HUDEP-2 (cell line): Measurements from ENCODE around the gene WDFY4.

Experiments used
- DNase-seq, 76 experiments: peaks; one replicate each; lab custom pipeline; 2025; ENCODE audit not compliant: unreplicated experiment in 76 of 76; lab: John Stamatoyannopoulos, UW

WDFY4 gene

DNA sequence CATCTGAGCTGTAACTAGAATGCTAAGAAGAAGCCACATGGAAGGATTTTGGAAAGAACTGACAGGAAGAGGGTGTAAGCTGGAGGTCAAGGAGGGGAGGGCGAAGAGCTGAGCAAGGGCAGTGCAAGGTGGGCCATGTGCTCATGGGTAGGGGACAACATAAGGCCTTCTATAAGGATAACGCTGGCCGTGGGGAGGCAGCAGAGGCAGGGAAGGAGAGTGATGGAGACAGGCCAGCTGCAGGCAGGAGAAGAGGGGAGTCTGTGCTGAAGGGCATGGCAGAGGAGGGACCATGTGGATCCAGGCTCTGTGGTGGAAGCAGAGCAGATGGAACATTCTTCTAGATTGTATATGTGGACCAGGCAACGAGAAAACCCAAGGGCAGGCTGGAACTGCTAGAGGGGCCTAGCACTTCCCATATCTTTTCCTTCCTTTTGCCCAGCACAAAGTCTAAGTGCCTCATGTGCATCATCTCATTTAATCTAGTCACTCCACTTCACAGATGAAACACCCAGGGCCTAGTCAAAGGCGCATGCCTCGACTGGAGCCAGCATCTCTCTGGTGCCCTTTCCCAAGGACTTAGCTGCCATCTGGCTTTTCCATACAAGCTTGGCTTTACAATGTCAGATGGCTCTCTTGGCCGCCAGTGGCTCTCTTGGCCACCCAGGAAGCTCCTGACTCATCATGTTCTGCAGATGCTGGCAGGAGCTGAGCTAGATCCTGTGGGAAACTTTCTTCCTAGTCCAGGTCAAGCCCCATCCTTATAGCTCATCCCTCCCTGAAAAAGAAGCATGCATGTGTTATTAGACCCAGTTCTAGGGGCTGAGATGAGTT, 248.4 kb downstream of the WDFY4 start:
- DNase-seq: no peak

DNA sequence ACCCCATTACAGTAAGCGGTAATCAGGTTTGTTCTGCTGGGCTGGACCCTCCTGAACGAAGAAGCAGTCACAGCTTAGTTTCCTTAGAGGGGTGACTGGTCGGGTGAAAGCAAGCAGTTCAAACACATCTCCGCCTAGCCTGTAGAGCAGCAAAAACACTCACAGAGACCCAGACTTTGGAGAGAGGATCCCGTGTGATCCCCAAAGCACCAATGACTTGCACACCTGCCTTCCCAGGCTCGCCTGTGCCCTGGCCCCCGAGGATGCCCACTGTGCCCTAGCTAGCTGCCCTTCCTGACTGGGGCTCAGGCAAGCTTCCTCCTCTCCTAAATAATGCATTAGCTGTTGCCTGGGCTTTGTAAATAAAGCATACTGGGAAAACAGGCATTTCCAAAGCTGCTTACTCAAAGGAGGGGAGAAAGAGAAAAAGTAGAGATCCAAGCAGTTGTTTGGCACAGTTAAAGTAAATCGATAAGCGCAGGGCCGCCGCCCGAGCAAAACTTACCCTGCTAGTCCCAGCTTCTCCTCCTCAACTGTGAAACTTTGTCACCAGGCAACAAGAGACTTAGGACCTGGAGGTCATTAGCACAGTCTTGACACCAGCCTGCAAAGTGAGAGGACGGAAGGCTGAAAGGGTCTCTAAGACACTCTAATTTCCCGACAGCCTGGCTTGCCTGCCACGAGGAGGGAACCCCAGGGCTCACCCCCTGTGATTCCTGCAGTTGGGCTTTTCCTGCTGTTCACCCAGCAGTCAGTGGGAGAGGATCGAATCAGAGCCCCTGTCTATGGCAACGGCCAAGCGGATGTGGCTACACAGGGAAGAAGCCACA, 250.2 kb downstream of the WDFY4 start:
- DNase-seq: no peak

DNA sequence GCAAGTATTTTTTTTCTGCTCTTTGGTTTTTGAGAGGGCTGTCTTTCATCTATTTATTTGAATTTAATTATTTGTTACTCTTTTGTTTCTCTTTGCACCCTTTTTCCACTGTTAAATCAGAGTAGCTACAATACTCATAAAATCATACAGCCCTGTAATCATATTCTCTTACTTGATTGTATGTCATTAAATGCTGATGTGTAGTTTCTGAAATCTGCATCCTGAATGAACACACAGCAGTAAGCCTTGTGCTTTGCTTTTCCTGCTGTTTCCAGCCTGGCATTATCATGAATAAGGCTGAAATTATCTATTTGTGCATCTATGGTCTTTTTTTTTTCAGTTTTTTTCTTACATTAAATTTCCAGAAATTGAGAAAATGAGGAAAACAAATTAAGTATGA, 250.9 kb downstream of the WDFY4 start:
- DNase-seq: no peak

DNA sequence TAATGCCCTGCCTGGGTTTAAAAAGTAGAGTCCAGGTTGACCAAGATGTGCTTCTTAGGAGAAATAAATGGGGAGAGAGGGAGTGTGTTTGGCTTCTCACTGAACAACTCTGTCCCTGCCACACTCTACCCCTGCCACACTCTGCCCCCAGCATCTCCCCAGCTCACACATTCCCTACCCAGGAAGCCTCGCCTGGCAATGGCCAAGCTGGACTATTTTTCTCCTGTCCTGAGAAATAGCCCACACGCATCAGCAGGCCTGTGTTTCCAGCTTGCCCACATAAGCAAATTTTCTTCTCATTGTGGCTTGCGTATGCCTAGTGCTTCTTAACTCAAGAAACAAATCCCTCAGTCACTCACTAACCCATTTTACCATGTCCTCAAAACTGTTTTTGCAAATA, 253.1 kb downstream of the WDFY4 start:
- no peak for DNase-seq

DNA sequence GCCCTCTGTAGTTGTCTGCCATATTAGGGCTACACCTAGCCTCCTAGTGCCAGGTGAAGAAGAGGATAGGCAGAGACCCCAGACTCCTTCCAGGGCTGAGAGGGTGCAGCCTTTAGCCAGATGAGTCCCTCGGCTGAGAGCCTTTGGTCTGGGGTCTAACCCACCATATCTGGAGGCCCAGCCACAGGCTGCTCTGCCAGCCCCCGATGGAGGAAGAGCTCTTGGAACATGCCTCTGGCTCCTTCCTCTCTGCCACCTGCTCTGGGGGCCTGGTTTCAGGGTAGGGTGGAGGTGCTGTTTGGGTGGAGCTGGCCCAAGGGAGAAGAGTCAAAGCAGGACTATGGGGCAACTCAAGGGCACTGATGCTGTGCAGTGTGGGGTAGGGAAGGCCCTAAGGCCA, 253.6 kb downstream of the WDFY4 start:
- DNase-seq: no peak

DNA sequence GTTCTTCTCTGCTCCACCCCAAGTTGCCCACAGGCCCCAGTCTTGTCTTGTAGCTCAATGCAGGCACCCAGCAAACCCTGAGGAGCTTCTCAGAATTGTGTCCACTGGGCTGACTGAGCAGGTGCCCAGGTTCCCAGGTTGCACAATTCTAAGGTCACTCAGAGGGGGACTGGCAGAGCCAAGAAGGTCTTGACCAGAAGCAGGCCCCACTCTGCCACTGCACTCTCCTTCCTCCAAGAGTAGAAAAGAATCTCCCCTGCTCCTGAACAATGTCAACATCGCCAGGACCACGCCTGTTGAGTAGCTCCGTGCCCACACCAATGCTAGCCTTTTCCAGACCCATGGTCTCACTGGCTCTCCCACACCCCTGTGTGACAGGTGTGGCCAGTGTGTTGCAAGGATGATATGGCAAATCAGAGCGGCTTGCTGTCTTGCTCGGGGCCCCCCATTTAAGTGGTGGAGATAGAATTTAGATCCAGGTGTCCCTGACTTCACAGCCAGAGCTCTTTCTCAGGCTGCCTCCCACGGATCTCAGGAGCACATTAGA, 254.4 kb downstream of the WDFY4 start:
- DNase-seq: no peak

DNA sequence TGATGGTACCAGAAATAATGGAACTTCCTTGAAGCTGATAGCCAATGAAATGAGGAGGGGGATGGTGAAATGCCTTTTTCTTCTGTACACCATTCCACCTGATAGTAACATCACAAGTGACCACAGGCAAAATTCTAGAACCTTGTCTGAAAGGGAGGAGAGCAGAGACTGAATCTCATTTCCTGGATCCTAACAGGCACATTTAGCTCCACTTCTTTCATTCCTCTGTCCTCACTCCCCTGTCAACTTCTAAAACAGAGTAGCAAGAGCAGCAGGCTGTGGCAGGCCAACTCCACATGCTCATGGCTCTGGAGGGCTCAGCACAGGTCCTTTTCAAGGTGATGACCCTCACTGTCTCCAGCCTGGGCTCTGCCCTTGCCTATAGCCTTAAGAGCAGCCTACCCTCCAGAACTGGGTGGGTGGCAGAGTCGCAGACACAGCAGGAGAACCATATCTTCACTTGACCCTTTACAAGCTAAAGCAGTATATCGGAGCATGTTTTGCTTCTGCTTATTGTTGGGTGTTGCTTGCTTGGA, 255.2 kb downstream of the WDFY4 start, which contains the start of gene LRRC18:
Gene LRRC18 (minus strand): TSS at position 51 of the 536 bp plus-strand sequence. CDS start 25,685 bp downstream, outside the sequence.
- DNase-seq: no peak

DNA sequence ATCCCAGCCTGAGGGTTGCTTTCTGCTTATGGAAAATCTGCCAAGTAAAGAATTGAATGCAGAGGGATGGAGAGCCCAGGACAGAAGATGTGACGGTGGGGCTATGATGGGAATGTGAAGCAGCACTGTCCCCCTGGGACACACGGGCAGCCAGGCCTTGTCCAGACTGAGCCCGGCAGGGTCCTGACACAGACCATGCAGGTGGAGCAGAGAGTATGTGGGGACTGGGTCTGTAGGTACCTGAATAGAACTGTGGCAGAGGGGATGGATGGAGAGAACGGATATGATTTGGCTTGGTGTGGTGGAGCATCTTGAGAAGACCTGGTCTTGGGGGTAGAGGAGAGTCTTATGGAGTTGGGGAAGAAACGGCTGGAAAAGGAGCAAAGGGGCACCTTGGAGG, 255.7 kb downstream of the WDFY4 start:
- DNase-seq: no peak

DNA sequence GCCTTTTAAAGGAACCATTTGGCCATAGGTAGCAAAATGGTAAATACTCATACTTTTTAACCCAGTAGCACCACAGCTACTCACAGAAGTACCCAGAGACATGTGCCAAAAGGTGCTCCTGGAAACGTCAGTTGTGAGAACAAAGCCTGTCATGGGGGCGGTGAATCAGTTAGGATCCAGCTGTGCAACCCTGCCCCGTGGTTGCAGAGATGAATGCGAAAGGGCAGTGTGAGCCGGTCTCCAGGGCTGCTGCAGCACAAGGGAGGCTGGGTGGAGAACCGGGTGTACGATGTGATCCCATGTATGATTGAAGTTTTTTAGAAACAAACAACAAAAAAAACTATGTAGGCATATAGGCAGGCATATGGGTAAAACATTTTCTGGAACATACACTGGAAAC, 256.3 kb downstream of the WDFY4 start:
- no peak for DNase-seq

DNA sequence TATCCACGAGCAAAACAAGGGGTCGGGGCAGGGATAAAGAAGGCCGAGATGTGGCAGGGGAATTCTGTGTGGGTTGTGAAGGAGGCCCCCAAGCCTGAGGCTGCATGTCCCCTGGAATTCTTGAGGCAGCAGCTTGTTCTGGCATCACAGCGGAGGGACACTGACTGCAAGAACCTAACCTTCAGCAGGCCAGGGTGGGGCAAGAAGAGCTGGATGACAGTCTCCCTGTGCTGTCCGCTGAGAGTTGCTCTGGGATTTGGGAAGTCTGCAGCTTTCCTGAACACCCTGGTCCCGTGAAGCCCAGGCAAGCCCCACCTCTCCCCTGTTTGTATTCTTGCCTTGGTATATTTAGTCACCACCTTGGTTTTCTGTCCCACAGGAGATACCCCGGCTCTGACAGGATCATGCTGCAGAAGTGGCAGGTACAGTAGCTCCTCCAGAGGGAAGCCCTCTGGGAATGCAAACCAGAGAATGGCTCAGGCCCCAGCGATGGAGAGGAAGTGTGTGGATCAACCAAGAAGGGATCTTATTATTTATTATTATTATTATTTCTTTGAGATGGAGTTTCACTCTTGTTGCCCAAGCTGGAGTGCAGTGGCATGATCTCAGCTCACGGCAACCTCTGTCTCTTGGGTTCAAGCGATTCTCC, 256.9 kb downstream of the WDFY4 start:
- DNase-seq: no peak

DNA sequence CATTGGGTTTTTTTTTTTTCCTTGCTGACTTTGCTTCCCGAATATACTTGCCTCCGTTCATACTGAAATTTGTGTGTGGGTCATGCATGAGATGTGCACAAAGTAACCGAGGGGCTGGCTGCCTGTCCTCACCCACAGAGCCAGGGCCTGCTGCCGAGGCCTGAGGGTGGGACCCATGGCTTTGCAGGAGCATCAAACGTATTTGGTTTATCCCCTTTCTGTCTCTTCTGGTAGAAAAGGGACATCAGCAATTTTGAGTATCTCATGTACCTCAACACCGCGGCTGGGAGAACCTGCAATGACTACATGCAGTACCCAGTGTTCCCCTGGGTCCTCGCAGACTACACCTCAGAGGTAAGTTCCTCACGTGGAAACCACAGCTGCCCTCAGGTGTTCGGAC, 258.4 kb downstream of the WDFY4 start:
- no peak for DNase-seq

DNA sequence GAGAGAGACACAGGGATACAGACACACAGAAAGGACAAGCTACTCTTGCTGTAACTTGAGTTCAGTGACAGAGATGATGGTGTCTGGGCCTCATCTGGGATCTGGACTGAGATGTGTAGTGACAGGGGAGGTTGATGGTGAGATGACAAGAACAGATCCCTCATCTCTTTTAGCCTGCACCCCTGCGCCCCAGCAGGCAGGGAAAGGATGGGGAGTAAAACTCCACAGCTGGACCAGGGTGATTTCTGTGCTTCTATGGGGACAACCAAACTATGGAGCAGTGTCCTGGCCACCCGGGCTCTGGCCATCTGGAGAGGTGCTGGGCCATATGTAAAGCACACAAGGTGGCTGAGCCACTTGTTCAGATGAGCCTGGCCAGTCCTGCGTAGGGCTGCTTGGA, 259.5 kb downstream of the WDFY4 start:
- no peak for DNase-seq

DNA sequence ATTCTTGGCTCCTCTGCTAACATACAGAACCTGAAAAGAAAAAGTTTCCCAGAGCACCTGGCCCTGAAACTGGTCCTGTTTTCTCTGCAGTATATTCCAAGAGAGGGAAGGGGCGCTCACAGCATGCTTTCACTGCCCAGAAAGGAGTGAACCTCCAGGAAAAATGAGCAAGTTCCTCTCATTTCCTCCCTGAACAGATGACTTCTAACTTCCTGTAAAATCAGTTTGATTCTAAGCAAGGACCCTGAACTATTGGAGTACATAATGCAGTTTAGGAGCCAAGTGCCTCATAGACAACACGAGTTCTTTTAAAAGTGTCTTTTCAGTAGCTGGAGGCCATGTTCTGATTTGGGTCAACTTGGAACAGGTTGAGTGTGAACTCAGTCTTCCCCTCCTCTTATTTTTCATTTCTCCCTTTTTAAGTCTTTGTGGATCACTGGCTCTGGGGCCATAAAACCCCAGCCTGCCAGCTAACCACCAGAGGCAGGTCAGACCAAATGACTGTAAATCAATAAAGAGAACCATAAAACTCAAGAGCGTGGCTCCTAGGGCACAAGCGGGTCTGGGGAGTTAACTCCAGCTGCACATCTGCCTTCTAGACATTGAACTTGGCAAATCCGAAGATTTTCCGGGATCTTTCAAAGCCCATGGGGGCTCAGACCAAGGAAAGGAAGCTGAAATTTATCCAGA, 260.9 kb downstream of the WDFY4 start:
- no peak for DNase-seq

DNA sequence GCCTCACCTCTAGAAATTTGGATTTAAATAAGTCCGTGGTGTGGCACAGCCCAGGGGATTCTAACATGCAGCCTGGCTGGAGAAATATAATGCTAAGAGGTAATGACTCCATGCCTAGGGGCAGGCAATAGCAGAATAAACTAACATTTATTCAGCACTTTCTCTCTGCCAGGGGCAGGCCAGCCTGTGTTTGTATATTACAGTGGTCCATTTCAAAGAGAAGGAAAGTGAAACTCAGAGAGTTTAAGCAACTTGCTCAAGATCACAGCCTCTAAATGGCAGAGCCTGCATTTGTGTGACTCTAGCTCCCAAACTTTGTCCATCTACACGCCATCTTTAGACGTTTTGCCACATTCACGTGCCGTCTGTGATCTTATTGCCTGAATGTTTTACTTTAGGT, 261.7 kb downstream of the WDFY4 start:
- no peak for DNase-seq

DNA sequence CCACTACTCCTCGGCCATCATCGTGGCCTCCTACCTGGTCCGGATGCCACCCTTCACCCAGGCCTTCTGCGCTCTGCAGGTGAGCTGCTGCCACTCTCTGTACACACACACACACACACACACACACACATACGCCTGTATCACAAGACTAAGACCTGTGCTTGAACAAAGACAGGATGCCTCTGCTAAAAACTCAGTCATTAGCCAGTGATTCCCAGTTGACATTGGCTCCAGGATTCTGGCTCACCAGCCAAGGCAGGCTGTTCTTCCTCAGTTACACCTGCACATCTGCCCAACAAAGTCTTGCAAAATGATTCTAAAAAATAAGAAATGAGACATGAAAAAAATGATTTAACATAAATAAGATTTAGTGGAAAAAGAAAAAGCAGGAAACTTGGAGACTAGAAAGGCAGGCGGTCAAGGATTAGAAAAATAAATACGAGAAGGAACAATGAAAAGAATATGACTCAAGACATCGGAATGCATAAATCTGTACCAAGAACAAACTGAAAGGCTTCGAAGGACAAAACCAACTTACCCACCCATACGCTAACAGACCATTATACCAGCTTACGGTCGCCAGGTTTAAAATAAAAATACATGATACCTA, 262.3 kb downstream of the WDFY4 start:
- DNase-seq: no peak

DNA sequence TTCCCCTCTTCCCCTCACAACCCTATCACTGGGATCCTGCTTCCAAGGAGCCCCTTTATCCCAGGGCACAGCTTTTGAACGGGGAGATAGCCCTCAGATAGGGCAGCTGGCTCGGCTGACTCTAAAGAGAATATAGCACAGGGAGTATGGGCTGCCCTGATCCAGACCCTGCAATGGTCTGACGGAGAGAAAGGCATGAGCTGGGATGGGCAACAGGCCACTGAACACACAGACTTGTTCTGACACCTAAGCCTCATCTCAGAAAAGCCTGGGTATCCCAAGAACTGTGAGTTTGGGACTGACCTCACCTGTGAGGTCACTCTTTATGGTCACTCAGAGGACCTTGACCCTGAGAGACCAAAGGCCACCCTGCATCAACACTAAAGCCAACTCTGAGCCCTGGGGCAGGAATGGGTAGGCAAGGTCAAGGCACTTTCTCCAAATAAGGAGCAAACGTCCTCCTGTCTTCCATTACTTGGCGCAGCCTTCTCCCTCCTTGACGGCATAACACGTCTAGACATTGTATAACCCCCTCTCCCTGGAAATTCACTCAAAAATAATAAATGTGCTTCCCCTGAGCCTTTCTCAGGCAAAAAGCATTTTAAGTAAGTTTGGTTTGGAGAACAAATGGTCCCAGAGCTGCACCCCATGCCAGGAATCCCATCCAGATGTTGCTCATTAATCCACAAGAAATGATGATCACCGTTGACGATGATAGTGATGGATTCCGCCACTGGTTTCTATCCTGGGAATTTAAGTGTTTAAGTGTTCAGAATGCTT, 263.2 kb downstream of the WDFY4 start:
- no peak for DNase-seq

DNA sequence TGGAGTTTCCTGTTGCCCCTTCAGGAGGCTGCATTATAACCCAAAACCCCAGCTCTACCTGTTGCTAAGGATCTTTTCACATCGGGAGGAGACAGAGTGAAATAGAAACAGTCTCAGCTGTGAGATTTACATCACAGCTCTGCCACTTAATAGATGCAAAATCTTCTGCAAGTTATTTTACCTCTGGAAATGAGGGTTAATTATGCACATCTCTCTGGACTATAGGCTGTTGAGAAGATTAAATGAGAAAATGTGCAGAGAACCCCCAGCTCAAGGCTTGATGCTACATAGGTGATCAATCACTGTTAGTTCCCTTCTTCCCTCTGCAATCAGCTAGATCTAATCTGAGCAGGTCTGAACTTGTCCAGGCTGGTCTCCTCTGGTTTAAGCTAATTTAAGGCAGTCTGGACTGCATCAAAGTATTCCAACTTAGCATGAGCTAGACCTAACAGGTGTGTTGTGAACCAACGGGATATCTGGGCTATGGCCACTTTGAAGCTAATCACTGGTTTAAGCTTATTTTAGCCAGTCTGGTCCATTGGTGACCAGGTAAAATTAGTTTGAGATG, 263.9 kb downstream of the WDFY4 start:
- no peak for DNase-seq

DNA sequence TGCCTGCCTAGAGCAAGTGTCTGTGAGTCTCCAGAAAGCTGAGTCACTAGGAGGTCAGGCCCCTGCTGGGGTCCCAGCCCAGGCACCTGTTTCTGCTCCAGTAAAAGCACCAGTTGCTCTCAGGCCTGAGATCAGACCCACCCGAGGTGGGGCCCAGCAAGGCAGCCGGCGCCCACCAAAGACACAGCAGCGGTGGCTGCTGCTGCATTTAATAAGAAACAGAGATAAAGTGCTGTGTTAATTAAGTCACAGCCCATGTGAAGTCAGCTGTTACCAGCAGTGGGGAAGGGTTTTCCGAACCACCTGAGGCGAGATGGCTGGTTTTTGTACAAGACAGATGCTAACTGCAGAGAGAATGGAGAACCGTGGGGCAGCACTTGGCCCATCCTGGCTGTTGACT, 267.0 kb downstream of the WDFY4 start:
- no peak for DNase-seq
